MCF 10A (cell line): ENCODE data around the gene ECI1. TPM values are rescaled to one million over a fixed set of nuclear protein-coding genes. Genes with fewer than 3 reads are reported as not detected.

Source experiments
- BruUV-seq: library from RNA; stranded (reverse); fragments of 400-500 nt; replicated peaks from 2 replicates; lab custom pipeline; 2021; lab: Mats Ljungman, UMichigan
- CTCF ChIA-PET: fragments of 300-600 bp; sonication (Branson Sonifier 250); formaldehyde crosslinking; extraction: SDS; loops from one replicate; lab custom pipeline; 2021; ENCODE audit warnings: antibody characterized with exemption, inconsistent platforms; lab: Yijun Ruan, JAX
- POLR2A ChIA-PET: fragments of 300-600, 350-650 bp; sonication (Branson Sonifier 250); formaldehyde crosslinking; extraction: SDS; loops from one replicate; lab custom pipeline; 2020; ENCODE audit warnings: antibody characterized with exemption, inconsistent platforms; lab: Yijun Ruan, JAX
- DNase-seq: peaks from one replicate; pipeline ENCODE4 v3.0.0-alpha.2; 2018; ENCODE audit not compliant: unreplicated experiment
- H3K27ac Mint-ChIP-seq: one replicate; pipeline ENCODE4 v1.8.0; 2022; ENCODE audit warnings: mild to moderate bottlenecking, low read depth, mixed read lengths; ENCODE audit not compliant: unreplicated experiment
- H3K27me3 Mint-ChIP-seq: one replicate; pipeline ENCODE4 v1.8.0; 2022; ENCODE audit warnings: mixed read lengths; ENCODE audit not compliant: insufficient read depth, unreplicated experiment
- H3K36me3 Mint-ChIP-seq: one replicate; pipeline ENCODE4 v1.8.0; 2022; ENCODE audit warnings: mild to moderate bottlenecking, moderate library complexity, mixed read lengths; ENCODE audit not compliant: insufficient read depth, unreplicated experiment
- H3K4me1 Mint-ChIP-seq: one replicate; pipeline ENCODE4 v1.8.0; 2022; ENCODE audit warnings: mixed read lengths; ENCODE audit not compliant: insufficient read depth, unreplicated experiment
- H3K4me3 Mint-ChIP-seq: one replicate; pipeline ENCODE4 v1.8.0; 2022; ENCODE audit warnings: mild to moderate bottlenecking, moderate library complexity, mixed read lengths; ENCODE audit not compliant: unreplicated experiment
- H3K9me3 Mint-ChIP-seq: one replicate; pipeline ENCODE4 v1.8.0; 2022; ENCODE audit warnings: mixed read lengths; ENCODE audit not compliant: unreplicated experiment
- intact Hi-C: fragments of 100-400 bp; cut with micrococcal nuclease; formaldehyde crosslinking; loops from 2 replicates; pipeline ENCODE4 v1.14.1; 2022
- total RNA-seq: library from RNA; stranded (reverse); gene quantifications from 2 replicates; pipeline ENCODE4 v1.2.3, GENCODE V29; 2022
- TF ChIP-seq, protein P1 (sequence below): fragments of 200-600 bp; IDR thresholded peaks from one replicate; pipeline ENCODE4 v1.8.0; 2022; ENCODE audit warnings: antibody characterized with exemption, mild to moderate bottlenecking; ENCODE audit not compliant: unreplicated experiment

ECI1 gene
- total RNA-seq, 1 experiment from 2014 or later: 115 TPM

- TF ChIP-seq, protein P1, sequence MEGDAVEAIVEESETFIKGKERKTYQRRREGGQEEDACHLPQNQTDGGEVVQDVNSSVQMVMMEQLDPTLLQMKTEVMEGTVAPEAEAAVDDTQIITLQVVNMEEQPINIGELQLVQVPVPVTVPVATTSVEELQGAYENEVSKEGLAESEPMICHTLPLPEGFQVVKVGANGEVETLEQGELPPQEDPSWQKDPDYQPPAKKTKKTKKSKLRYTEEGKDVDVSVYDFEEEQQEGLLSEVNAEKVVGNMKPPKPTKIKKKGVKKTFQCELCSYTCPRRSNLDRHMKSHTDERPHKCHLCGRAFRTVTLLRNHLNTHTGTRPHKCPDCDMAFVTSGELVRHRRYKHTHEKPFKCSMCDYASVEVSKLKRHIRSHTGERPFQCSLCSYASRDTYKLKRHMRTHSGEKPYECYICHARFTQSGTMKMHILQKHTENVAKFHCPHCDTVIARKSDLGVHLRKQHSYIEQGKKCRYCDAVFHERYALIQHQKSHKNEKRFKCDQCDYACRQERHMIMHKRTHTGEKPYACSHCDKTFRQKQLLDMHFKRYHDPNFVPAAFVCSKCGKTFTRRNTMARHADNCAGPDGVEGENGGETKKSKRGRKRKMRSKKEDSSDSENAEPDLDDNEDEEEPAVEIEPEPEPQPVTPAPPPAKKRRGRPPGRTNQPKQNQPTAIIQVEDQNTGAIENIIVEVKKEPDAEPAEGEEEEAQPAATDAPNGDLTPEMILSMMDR: no peak
- intact Hi-C loops: no loop called here
- ChIA-PET POLR2A (interaction anchor here (1.0 to 4.5 kb wide), 7 partner anchors 8 to 456 kb away, joined by 3 to 21 read pairs (median 4); partner anchors contain the start of genes ECI1, KCTD5, PGP and TRAF7), CTCF (interaction anchor here (0.6 kb wide), 1 partner anchor 11 kb away, joined by 3 read pairs; no protein-coding TSS in a partner anchor)
- Mint-ChIP-seq H3K36me3 (peaks cover 21% of the 10 kb centered on the region), H3K27me3 (no peaks in the 10 kb centered on the region), H3K27ac (no peak overlapping the region), H3K4me3 (no peak overlapping the region), H3K9me3 (no peaks in the 10 kb centered on the region), H3K4me1 (peaks cover 4% of the 10 kb centered on the region)
- no TSS peak for BruUV-seq
- DNase-seq: no peak
Measured at GRCh38 chr16:2226918-2227317, 24.5 kb downstream of the ECI1 start.

- Mint-ChIP-seq H3K9me3 (no peaks in the 10 kb centered on the region), H3K4me3 (peak overlapping the region; percentile 35), H3K4me1 (peaks cover 4% of the 10 kb centered on the region), H3K27me3 (no peaks in the 10 kb centered on the region), H3K27ac (peak overlapping the region; percentile 46), H3K36me3 (peaks cover 17% of the 10 kb centered on the region)
- DNase-seq: no peak
- ChIA-PET POLR2A (interaction anchor here (0.8 to 4.5 kb wide), 8 partner anchors 9 to 456 kb away, joined by 3 to 21 read pairs (median 4); partner anchors contain the start of genes ECI1, KCTD5, PGP and TRAF7), CTCF (interaction anchor here (0.6 to 0.9 kb wide), 2 partner anchors 10 to 31 kb away, joined by 3 to 7 read pairs; no protein-coding TSS in a partner anchor)
- intact Hi-C loops: no loop called here
- no TSS peak for BruUV-seq
- TF ChIP-seq, protein P1: no peak
Measured at GRCh38 chr16:2226245-2226793, 25.1 kb downstream of the ECI1 start.

- intact Hi-C loops: loop anchor here (1.0 to 2.0 kb wide), 3 partner anchors 9 to 63 kb away; partner anchors contain the start of gene ECI1
- H3K36me3 Mint-ChIP-seq: peaks cover 10% of the 10 kb centered on the region
Measured at GRCh38 chr16:2223942-2224486, 27.4 kb downstream of the ECI1 start.

More at GRCh38 chr16:2223942-2224486, 27.4 kb downstream of the ECI1 start:
- Mint-ChIP-seq H3K4me3 (peak overlapping the region; percentile 78), H3K4me1 (peaks cover 4% of the 10 kb centered on the region), H3K9me3 (no peaks in the 10 kb centered on the region), H3K27me3 (no peaks in the 10 kb centered on the region), H3K27ac (peak overlapping the region; percentile 85)
- ChIA-PET CTCF (no interaction called here), POLR2A (interaction anchor here (1.1 to 4.5 kb wide), 3 partner anchors 27 to 68 kb away, joined by 4 to 21 read pairs (median 10); partner anchors contain the start of genes ECI1 and TRAF7)
- DNase-seq: peak; percentile 62
- TSS peak; percentile 54 for BruUV-seq
- TF ChIP-seq, protein P1: peak; percentile 19
